HG03521 (cell line): ENCODE results near the gene ARHGEF12.
"Not testable (repeated sequence)": the region's sequence is repeated elsewhere in the genome, so short reads cannot be mapped to it uniquely, and the experiment has no call there.

Experiments
- ATAC-seq: cut with Tn5 transposase; IDR thresholded peaks from one replicate; pipeline ENCODE4 v1.9.1; 2021; ENCODE audit warnings: mild to moderate bottlenecking, moderate library complexity; ENCODE audit not compliant: unreplicated experiment

Gene ARHGEF12

DNA sequence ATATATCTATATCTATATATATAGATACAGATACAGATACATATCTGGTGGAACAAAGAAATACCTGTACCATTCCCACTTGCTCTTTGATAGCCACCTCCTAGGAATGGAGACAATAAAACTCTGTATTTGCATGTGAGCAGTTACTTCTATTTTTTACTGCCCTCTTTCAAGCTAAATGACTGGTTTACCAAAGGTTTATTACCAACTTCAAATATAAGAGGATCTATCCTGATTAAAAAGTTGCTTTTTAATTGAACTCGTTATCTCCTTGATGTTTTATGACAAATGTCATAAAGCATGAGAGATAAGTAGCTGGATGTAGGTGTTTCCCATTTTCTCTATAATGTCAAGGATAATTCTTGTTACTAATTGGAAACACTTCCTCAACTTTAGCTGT is 153.6 kb downstream of the ARHGEF12 start:
- no peak for ATAC-seq

- ATAC-seq, result no peak
Observed at GRCh38 chr11:120492486-120492885, 156.3 kb downstream of the ARHGEF12 start.

DNA sequence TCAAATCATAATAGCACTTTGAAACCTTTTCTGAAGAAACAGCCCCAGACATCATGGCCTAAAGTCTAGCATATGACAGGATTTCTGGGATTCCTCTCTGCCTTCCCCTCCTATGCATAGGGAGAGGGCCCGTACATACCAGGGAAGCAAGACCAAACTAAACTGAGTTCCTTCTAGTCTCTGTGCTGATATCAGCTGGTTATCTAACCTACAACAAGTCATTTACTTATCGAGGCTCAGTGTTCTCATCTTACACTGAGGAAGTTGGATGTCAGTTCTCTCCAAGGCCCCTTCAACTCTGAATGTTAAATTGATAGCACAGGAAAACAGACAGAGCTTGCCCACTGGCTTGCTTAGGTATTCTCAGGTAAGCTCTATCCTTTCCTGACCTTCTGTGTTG is 158.4 kb downstream of the ARHGEF12 start:
- no peak for ATAC-seq

- ATAC-seq, result no peak
Observed at GRCh38 chr11:120499088-120499487, 162.9 kb downstream of the ARHGEF12 start.

GRCh38 chr11:120499859-120500258 is 163.6 kb downstream of the ARHGEF12 start:
- no peak for ATAC-seq

DNA sequence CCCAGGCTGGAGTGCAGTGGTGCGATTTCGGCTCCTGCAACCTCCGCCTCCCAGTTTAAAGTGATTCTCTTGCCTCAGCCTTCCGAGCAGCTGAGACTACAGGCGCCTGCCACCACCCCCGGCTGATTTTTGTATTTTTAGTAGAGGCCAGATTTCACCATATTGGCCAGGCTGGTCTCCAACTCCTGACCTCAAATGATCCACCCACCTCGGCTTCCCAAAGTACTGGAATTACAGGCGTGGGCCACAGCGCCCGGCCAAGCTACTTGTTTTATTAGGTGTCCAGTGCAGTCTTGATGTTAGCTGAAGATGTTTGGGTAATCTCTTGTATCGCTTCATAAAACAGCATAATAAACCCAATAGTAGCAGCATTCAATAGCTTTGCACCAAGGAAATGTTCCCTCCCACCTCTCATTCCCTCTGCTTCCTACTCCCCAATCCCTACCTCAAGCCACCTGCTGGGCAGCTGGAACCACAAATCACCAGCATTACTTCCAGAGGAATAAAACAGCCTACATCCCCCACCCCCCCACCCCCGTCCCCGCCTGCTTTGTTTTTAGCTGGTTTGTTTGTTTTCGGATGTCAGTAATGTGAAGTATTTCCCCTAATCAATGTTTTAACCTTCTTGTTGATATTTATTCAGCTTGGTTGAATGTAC is 164.3 kb downstream of the ARHGEF12 start:
- ATAC-seq, result no peak

GRCh38 chr11:120501440-120501839 is 165.2 kb downstream of the ARHGEF12 start:
- ATAC-seq, result no peak

DNA sequence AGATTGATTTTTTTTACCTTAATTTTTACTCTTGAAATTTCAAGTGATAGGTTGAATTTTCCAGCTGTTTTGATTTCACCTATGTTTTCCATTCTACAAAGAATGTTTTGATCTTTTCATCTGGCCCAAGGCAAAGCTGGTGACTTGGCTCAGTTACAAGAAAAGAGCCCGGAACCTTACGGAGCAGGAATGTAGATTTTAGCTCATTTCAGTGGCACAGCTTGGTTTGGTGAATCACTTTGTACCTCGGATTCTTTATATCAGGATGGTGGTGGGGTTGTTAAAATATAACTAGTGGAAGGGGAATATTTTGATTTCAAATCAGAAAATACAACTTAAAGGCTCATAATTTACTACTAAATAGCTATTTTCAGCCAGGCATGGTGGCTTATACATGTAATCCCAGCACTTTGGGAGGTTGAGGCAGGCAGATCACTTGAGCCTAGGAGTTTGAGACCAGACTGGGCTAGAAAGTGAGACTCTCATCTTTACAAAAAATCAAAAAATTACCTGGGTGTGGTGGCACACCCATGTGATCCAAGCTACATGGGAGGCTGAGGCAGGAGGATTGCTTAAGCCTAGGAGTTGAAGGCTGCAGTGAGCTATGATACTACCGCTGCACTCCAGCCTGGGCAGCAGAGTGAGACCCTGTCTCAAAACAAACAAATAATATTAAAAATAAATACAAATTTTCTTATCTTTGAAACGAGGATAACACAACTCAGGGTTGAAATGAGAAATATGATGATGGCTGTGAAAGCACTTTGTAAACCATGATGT is 166.0 kb downstream of the ARHGEF12 start:
- no peak for ATAC-seq

GRCh38 chr11:120503529-120503928 is 167.3 kb downstream of the ARHGEF12 start:
- ATAC-seq, result not testable (repeated sequence)

DNA sequence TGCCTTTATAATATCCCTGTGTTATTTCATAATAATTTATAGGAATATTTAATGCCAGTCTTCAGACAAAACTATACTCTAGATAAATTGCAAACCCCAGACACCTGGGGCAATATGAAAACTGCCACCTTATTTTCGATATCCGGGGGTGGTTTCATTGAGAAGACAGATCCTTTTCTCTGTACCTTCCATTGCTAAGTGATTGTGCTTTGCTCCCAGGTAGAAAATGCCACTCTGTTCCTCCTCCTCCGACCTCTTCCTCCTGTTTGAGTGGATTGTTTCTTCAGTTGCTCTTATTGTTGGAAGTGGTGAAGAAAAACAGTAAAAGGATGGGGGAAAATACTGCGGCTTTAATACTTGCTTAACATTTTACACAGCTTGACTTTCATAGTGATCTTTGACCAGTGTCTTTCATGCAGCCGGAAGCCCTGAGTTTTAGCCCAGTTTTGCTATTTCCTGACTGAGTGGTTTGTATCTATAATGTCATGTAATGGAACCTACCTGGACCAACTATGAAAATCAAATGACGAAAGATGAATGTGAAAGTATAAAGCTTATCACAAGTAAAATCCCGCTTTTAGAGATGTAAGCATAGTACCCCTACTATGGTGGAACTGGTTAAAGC is 169.7 kb downstream of the ARHGEF12 start:
- ATAC-seq, result no peak

GRCh38 chr11:120509346-120510053 is 173.3 kb downstream of the ARHGEF12 start:
- ATAC-seq, result no peak

- ATAC-seq, result no peak
Observed at GRCh38 chr11:120510406-120511115, 174.3 kb downstream of the ARHGEF12 start.

GRCh38 chr11:120511116-120511819 is 175.1 kb downstream of the ARHGEF12 start, which contains the start of gene GRIK4:
TSS of gene GRIK4 (plus strand) at chr11:120511748. CDS start at chr11:120660319, 148,571 bp downstream.
- ATAC-seq, result peak; percentile 80

DNA sequence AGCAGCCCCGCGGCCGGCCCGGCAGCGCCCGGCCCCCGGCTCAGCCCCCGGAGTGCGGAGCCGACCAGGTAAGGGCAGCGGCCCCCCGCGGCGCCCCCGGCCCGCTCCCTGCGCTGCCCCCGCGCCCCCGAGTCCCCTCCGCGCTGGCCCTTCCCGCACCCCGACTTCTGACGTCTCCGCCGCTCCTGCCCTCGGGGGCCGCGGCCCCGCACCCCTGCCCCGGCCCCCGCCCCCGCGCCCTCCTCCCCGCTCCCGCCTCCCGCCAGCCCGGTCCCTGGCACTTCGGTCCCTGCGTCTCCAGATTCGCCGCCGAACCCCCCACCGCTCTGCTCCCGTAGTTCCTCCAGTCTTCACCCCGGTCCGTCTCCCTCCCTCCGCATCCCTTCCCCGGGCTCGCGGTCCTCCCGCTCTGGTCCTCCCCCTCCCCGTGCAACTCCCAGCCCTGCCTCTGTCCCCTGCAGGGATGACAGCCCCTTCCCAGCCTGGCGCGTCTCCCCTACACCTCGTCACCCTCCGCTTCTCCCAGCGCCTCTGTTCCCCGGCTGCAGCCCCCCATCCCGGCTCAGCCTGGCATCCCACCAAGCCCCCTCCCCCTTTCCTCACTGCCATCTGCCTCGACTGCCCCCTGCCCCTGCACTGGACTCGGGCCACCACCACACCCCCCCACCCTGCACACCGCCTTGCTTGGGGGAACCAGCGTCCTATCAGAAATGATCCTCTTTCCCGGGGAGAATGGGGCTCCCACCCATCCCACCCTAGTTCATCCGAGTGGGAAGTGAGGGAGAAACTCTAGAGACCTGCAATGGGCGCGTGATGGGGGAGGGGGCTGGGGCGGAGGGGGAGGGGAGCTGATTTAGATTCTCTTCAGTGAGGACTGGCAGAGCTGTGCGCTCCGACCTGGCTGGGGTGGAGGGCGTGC is 175.9 kb downstream of the ARHGEF12 start:
- no peak for ATAC-seq

DNA sequence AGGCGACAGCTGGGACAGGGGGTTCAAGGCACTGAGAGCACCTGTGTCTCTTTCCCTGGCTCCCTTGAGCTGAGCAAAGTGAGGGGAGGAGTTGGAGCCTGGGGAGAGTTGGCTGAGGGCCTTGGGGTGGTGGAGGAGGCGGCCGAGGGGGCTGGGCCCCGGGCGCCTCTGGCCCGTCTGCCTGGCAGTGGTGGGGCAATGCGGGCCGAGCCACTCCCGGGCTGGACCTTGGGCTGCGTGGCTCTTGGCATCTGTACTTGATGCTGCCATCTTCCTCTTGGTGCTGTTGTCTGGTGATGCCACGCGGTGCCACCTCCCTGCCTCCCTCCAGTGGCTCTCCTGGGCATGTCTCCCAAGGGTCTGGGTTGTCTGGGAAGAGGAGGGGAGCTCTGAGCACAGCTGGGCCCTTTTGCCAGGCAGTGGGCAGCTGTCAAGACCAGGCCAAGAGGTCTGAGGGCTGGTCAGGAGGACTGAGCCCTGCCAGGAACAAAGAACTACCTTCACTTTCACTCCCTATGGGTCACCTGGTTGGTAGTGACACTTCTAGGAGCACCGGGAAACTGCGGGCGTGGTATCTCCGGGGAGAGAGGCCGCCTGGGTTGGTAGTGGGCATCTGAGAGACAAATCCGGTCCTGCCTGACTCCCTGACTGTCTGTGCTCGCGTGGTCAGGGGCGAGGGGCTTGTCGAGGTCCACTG is 176.7 kb downstream of the ARHGEF12 start:
- no peak for ATAC-seq

GRCh38 chr11:120513436-120514315 is 177.5 kb downstream of the ARHGEF12 start:
- ATAC-seq, result no peak

DNA sequence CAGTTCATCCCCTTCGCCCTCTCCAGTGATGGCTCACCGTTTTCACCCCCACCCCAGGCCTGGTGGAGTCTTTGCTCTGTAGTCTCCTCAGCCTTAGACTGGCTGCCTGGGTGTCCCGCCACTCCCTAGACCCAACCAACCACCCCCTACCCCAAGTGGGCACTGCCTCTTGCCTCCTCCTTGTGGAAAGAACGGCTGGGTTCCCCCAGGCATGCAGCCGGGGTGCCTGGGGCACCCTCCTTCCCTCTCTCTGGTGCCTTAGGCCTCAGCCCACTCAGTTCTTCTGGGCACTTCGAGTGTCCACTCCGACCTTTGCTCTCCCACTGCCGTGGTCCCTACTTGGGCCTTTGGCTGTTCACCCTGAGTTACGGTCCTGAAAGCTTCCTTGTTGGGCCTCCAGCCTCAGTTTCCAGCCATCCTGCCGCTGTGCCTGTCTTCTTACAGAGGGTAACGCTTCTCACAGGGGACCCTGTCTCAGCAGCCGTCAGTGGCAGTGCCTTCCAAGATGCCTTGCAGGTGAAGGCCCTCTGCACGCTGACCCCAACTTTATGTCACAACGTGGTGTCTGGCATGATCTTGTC is 178.4 kb downstream of the ARHGEF12 start:
- no peak for ATAC-seq
